Neural crest cell (in vitro differentiated cells): ENCODE results near the gene CCNJL. TPM values are rescaled to one million over a fixed set of nuclear protein-coding genes. Genes with fewer than 3 reads are reported as not detected.

Experiments used
- DNase-seq: peaks from one replicate; pipeline ENCODE4 v3.0.0; 2021; ENCODE audit warnings: low read depth, mixed read lengths, low spot score
- H3K27ac Mint-ChIP-seq: one replicate; pipeline ENCODE4 v1.8.0; 2021; ENCODE audit warnings: mild to moderate bottlenecking, mixed read lengths; ENCODE audit not compliant: unreplicated experiment
- H3K27me3 Mint-ChIP-seq: 2 replicates; pipeline ENCODE4 v1.8.0; 2021; ENCODE audit warnings: low read depth, mild to moderate bottlenecking, mixed read lengths
- H3K36me3 Mint-ChIP-seq: 2 replicates; pipeline ENCODE4 v1.8.0; 2021; ENCODE audit warnings: low read depth, mild to moderate bottlenecking, mixed read lengths
- H3K4me1 Mint-ChIP-seq: 2 replicates; pipeline ENCODE4 v1.8.0; 2021; ENCODE audit warnings: mixed read lengths
- H3K4me3 Mint-ChIP-seq: one replicate; pipeline ENCODE4 v1.8.0; 2021; ENCODE audit warnings: mild to moderate bottlenecking, mixed read lengths
- H3K9me3 Mint-ChIP-seq: 2 replicates; pipeline ENCODE4 v1.8.0; 2021; ENCODE audit warnings: mixed read lengths
- total RNA-seq: library from RNA; stranded (reverse); gene quantifications from 2 replicates; pipeline ENCODE4 v1.2.1, GENCODE V29; 2021
- TF ChIP-seq, protein P1 (sequence below): fragments of 200-600 bp; sonication (generic); conservative IDR thresholded peaks from 2 replicates; pipeline ENCODE4 v1.5.0; 2021; ENCODE audit warnings: antibody characterized with exemption, mild to moderate bottlenecking

CCNJL gene
- total RNA-seq, 1 donor from 2014 or later = 29.7 TPM

DNA sequence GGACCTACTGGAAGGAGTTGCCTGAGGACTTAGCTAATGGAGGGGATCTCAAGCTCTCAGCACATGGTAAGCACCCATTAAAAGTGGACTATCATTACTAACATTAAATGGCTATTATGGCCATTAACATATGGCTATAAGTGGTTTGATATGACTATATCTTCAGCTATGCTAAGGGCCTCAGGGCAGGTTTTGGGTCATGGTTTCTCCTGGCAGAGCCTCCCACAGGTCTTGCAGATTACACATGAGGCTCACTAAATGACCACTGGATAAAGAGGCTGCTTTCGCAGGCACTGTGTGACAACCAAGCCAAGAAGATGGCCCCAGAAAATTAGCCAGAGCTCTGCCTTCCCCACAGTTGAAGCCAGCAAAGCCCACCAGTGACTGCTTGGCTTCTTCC lies 15.4 kb downstream of the CCNJL start:
- DNase-seq = no peak
- H3K36me3 Mint-ChIP-seq = peaks cover 5% of the 10 kb centered on the region
- H3K4me3 Mint-ChIP-seq = no peak overlapping the region
- H3K4me1 Mint-ChIP-seq = peaks cover 38% of the 10 kb centered on the region
- TF ChIP-seq, protein P1, sequence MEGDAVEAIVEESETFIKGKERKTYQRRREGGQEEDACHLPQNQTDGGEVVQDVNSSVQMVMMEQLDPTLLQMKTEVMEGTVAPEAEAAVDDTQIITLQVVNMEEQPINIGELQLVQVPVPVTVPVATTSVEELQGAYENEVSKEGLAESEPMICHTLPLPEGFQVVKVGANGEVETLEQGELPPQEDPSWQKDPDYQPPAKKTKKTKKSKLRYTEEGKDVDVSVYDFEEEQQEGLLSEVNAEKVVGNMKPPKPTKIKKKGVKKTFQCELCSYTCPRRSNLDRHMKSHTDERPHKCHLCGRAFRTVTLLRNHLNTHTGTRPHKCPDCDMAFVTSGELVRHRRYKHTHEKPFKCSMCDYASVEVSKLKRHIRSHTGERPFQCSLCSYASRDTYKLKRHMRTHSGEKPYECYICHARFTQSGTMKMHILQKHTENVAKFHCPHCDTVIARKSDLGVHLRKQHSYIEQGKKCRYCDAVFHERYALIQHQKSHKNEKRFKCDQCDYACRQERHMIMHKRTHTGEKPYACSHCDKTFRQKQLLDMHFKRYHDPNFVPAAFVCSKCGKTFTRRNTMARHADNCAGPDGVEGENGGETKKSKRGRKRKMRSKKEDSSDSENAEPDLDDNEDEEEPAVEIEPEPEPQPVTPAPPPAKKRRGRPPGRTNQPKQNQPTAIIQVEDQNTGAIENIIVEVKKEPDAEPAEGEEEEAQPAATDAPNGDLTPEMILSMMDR = no peak
- no peaks in the 10 kb centered on the region for H3K9me3 Mint-ChIP-seq
- no peak overlapping the region for H3K27ac Mint-ChIP-seq
- no peaks in the 10 kb centered on the region for H3K27me3 Mint-ChIP-seq

GRCh38 chr5:160296496-160296895 lies 15.9 kb downstream of the CCNJL start:
- Mint-ChIP-seq H3K9me3 (no peaks in the 10 kb centered on the region), H3K4me1 (peaks cover 38% of the 10 kb centered on the region), H3K36me3 (peaks cover 5% of the 10 kb centered on the region), H3K4me3 (peak overlapping the region; percentile 28), H3K27ac (peak overlapping the region; percentile 46), H3K27me3 (no peaks in the 10 kb centered on the region)
- TF ChIP-seq, protein P1 = no peak
- DNase-seq = no peak

DNA sequence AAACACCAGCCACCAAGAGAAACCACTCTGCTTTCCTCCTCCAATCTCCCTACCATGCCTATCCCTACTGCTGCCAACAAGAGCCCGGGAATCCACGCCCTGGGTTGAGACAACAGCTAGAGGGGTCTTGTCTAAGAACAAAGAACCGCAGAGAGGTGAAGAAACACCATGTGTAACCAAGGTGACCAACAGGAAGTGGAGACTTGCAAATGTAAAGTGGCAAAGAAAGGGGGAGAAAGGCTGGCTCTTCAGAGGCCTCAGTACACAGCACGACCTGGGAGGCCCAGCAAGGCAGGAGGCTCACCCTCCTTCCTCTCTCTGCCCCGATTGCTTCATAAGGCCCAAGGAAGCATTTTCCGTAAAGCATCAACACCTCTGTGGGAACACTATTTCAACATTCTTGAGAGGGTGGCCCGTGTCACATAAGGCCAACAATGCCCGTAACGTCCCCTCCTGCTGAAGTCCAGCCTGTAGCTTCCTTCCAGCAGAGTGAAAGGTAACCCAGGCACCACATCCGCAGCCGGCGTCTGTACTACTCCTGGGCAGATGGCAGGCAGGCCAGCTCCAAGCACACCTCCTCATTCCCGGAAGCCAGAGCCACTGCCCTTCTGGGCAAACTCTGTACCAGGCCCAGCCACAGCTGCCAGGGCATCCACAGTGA lies 18.3 kb downstream of the CCNJL start:
- Mint-ChIP-seq H3K4me3 (no peak overlapping the region), H3K4me1 (peaks cover 43% of the 10 kb centered on the region), H3K36me3 (peaks cover 5% of the 10 kb centered on the region), H3K27ac (peak overlapping the region; percentile 87), H3K27me3 (no peaks in the 10 kb centered on the region), H3K9me3 (no peaks in the 10 kb centered on the region)
- TF ChIP-seq, protein P1 = no peak
- no peak for DNase-seq

DNA sequence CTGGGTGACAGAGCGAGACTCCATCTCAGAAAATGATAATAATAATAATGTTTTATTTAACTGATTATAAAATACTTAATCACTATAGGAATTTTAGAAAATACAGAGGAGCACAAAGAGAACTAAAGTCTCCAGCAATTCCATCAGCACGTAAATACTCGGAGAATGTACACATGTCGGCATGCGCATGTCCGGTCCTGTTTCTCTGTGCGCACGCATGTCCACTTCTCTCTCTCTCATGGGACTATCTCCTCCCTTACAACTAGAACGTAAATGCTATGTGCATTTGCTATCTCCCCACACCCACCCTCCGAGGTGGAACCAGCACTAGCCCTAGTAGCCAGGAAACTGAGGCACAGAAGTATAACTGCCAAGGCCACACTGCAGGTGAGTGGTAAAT lies 19.0 kb downstream of the CCNJL start:
- DNase-seq = no peak
- Mint-ChIP-seq H3K9me3 (no peaks in the 10 kb centered on the region), H3K4me1 (peaks cover 48% of the 10 kb centered on the region), H3K27ac (peak overlapping the region; percentile 87), H3K27me3 (no peaks in the 10 kb centered on the region), H3K36me3 (peaks cover 5% of the 10 kb centered on the region), H3K4me3 (no peak overlapping the region)
- TF ChIP-seq, protein P1 = no peak

- Mint-ChIP-seq H3K27me3 (no peaks in the 10 kb centered on the region), H3K4me3 (no peak overlapping the region), H3K36me3 (no peaks in the 10 kb centered on the region), H3K9me3 (no peaks in the 10 kb centered on the region), H3K4me1 (peaks cover 58% of the 10 kb centered on the region), H3K27ac (no peak overlapping the region)
- DNase-seq = no peak
- TF ChIP-seq, protein P1 = no peak
Measured at GRCh38 chr5:160291467-160291866, 20.9 kb downstream of the CCNJL start.
